Thyroid gland (tissue), 4 donors: ENCODE results near the gene CBX7.

ENCODE experiments used
- POLR2A ChIP-seq, 2 donors: fragments of 450-650 bp; IDR thresholded peaks; one replicate each; pipeline ENCODE4 v1.6.1; 2017; ENCODE audit warnings: antibody characterized with exemption in 2 of 2, mild to moderate bottlenecking in 2 of 2, moderate library complexity in 1 of 2
- TF ChIP-seq, protein P1 (sequence below), 6 experiments: fragments of 200-600 bp in 3 of 6; fragments of 450-650 bp in 3 of 6; sonication (generic) in 3 of 6; IDR thresholded peaks; one replicate each; pipeline ENCODE4 v1.5.1; 2016 to 2019; ENCODE audit warnings: antibody characterized with exemption in 6 of 6, mild to moderate bottlenecking in 2 of 6, inconsistent platforms in 1 of 6, moderate library complexity in 1 of 6

DNA sequence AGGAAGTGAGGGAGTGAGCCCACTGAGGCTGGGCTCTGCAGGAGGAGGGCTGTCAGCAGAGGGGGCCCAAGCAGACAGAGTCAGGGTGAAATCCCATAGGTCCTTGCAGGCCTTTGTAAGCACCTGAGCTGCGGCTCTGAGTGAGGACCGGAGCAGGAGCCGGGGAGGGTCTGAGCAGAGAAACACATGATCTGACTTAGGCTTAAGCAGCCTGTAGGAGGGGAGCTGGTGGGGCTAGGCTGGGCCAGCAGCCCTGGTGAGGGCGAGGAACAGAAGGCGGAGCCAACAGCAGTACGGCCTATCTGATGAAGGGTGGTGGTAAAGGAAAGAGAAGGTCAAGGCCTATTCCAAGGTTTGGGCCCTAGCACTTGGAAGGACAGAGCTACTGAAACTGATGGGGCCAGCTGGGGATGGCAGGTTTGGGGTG, 26.9 kb upstream of the CBX7 start:
- TF ChIP-seq, protein P1, sequence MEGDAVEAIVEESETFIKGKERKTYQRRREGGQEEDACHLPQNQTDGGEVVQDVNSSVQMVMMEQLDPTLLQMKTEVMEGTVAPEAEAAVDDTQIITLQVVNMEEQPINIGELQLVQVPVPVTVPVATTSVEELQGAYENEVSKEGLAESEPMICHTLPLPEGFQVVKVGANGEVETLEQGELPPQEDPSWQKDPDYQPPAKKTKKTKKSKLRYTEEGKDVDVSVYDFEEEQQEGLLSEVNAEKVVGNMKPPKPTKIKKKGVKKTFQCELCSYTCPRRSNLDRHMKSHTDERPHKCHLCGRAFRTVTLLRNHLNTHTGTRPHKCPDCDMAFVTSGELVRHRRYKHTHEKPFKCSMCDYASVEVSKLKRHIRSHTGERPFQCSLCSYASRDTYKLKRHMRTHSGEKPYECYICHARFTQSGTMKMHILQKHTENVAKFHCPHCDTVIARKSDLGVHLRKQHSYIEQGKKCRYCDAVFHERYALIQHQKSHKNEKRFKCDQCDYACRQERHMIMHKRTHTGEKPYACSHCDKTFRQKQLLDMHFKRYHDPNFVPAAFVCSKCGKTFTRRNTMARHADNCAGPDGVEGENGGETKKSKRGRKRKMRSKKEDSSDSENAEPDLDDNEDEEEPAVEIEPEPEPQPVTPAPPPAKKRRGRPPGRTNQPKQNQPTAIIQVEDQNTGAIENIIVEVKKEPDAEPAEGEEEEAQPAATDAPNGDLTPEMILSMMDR (IDR thresholded peaks at IDR 0.05): no peak
- no peak for TF ChIP-seq POLR2A (IDR thresholded peaks at IDR 0.05)
